GM12865 (cell line): Measurements from ENCODE around the gene SLC25A5.
"Not testable (repeated sequence)": the region's sequence is repeated elsewhere in the genome, so short reads cannot be mapped to it uniquely, and the experiment has no call there.

Experiments
- DNase-seq: peaks from one replicate; pipeline ENCODE4 v3.0.0; 2010; ENCODE audit warnings: low read depth
- H3K4me3 ChIP-seq: 2 replicates; pipeline ENCODE4 v1.5.1; 2011; ENCODE audit warnings: mild to moderate bottlenecking, low read depth, low read length, control low read depth
- TF ChIP-seq, protein P1 (sequence below): IDR thresholded peaks from 2 replicates; pipeline ENCODE4 v1.5.1; 2011; ENCODE audit warnings: low read length, control low read depth, low read depth, inconsistent platforms; ENCODE audit not compliant: insufficient read depth; ENCODE audit errors: missing control alignments

The SLC25A5 gene

DNA sequence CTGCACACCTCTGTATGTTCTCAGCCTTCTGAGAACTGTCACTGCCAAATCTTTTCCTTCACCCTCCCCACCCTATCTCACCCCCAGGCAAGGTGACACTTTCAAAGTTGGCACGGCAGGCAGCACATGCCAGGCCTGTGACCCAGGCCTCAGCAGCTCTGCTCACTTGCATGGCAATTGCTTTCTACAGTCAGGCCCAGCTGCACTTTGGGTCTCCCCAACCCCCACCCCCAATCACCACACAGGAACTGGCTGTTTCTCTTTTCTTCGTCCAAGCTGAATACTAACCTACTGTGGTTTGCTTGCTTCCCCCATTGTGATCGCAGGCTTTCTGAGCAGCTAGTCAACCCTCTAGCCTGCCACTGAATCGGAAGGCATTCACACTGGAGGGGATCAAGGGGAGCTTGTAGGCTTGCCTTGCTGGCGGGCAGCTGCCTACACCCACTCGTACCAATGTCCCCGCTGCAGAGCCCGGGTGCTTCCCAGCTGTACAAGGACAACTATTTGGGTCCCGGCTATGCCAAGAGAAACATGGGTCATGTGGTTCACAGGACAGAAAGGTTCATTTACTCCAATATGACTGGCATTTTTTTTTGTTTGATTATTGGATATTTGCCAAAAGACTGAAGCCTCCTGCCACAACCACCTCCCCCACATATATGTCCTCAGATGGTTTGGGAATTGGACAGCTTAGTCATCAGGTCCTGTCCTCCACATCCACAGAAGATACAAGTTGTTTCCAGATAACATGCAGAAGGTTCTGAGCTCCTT, 41.0 kb upstream of the SLC25A5 start:
- peak; percentile 70 for DNase-seq
- no peak overlapping the region for H3K4me3 ChIP-seq
- TF ChIP-seq, protein P1, sequence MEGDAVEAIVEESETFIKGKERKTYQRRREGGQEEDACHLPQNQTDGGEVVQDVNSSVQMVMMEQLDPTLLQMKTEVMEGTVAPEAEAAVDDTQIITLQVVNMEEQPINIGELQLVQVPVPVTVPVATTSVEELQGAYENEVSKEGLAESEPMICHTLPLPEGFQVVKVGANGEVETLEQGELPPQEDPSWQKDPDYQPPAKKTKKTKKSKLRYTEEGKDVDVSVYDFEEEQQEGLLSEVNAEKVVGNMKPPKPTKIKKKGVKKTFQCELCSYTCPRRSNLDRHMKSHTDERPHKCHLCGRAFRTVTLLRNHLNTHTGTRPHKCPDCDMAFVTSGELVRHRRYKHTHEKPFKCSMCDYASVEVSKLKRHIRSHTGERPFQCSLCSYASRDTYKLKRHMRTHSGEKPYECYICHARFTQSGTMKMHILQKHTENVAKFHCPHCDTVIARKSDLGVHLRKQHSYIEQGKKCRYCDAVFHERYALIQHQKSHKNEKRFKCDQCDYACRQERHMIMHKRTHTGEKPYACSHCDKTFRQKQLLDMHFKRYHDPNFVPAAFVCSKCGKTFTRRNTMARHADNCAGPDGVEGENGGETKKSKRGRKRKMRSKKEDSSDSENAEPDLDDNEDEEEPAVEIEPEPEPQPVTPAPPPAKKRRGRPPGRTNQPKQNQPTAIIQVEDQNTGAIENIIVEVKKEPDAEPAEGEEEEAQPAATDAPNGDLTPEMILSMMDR = no peak

DNA sequence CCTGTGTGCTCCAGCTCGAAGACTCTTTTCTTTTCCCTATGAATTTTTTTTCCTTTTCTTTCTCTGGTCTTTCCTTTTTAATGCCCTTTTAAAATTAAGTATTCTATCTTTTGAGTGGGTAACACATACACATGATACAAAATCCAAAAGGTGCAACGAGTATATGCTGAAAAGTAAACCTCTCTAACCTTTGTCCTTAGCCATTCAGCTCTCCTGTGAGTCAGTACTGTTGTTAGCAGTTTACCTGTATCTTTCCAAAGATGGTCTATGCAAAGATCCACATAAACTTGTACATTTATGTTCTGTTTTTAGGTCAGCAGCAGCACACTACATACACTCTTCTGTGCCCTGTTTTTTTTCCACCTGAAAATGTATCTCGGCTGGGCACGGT, 40.5 kb upstream of the SLC25A5 start:
- TF ChIP-seq, protein P1 = no peak
- DNase-seq = no peak
- H3K4me3 ChIP-seq = no peak overlapping the region

- no peak for DNase-seq
- TF ChIP-seq, protein P1 = no peak
- no peak overlapping the region for H3K4me3 ChIP-seq
Measured at GRCh38 chrX:119429471-119429870, 38.8 kb upstream of the SLC25A5 start.

DNA sequence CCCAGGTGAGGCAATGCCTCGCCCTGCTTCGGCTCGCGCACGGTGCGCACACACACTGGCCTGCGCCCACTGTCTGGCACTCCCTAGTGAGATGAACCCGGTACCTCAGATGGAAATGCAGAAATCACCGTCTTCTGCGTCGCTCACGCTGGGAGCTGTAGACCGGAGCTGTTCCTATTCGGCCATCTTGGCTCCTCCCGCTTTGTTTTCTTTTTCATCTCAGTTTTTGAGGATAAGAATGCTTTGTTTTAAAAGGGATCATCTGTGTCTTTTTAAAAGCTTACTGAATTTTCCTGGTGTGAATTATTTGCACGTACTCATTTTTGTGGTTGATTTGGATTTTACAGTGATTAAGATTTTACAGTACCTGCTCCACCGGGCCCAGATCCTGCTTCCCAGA, 26.9 kb upstream of the SLC25A5 start:
- H3K4me3 ChIP-seq, DNase-seq: not testable (repeated sequence)

DNA sequence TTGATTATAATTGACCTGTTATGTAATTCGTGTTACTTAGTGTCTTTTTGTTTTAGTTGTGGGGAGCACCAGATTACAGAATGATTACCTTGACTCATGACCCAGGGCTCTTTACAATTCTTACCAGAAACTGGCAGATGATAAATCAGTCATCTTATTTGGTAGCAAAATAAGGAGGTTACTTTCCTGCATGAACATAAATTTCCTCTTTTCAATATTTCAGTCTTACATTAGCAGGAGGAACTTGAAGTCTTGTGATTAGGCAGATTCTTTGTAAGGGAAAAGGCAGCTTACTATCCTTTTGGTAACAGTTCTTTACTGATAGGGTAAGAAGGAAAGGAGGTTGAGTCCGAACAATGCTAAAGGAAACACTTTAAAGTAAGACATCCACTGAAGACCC, 26.0 kb upstream of the SLC25A5 start:
- DNase-seq = no peak
- TF ChIP-seq, protein P1 = no peak
- no peak overlapping the region for H3K4me3 ChIP-seq

GRCh38 chrX:119453202-119453601, 15.0 kb upstream of the SLC25A5 start:
- TF ChIP-seq, protein P1 = no peak
- no peak for DNase-seq
- no peak overlapping the region for H3K4me3 ChIP-seq

GRCh38 chrX:119455264-119455663, 13.0 kb upstream of the SLC25A5 start:
- TF ChIP-seq, protein P1 = no peak
- DNase-seq = no peak
- no peak overlapping the region for H3K4me3 ChIP-seq
